ENCODE measurements around the gene JMJD1C. TPM values are rescaled to one million over a fixed set of nuclear protein-coding genes. Genes with fewer than 3 reads are reported as not detected.
"Not testable (repeated sequence)": the region's sequence is repeated elsewhere in the genome, so short reads cannot be mapped to it uniquely, and the experiment has no call there.

The JMJD1C gene
- polyA plus RNA-seq, 2 donors = 22.0 to 49.1 TPM

GRCh38 chr10:63355682-63356081 lies 110.1 kb downstream of the JMJD1C start:
- Histone ChIP-seq H3K9me3 (ENCODE audit: control insufficient read depth in 2 of 2, insufficient read depth in 1 of 2, low read depth in 1 of 2, low read length in 1 of 2) (no peaks in the 10 kb centered on the region), H3K36me3 (ENCODE audit: control insufficient read depth in 2 of 2, insufficient read depth in 2 of 2, low read length in 1 of 2) (no peaks in the 10 kb centered on the region), H3K27me3 (ENCODE audit: control insufficient read depth in 1 of 2, insufficient read depth in 2 of 2, low read length in 2 of 2) (no peaks in the 10 kb centered on the region), H3K27ac (ENCODE audit: low read depth in 2 of 2, low read length in 1 of 2) (no peak overlapping the region), H3K4me3 (ENCODE audit: low read depth in 1 of 2, low read length in 2 of 2) (no peak overlapping the region), H3K4me1 (ENCODE audit: control insufficient read depth in 2 of 2, insufficient read depth in 2 of 2, low read length in 1 of 2) (no peaks in the 10 kb centered on the region)
- 76 to 78% methylated on average over 2 of the region's 2 CpGs for whole genome bisulfite sequencing, 2 donors

GRCh38 chr10:63352976-63353375 lies 112.8 kb downstream of the JMJD1C start:
- Histone ChIP-seq H3K27ac (ENCODE audit: low read depth in 2 of 2, low read length in 1 of 2) (no peak overlapping the region), H3K27me3 (ENCODE audit: control insufficient read depth in 1 of 2, insufficient read depth in 2 of 2, low read length in 2 of 2) (no peaks in the 10 kb centered on the region), H3K4me1 (ENCODE audit: control insufficient read depth in 2 of 2, insufficient read depth in 2 of 2, low read length in 1 of 2) (no peaks in the 10 kb centered on the region), H3K36me3 (ENCODE audit: control insufficient read depth in 2 of 2, insufficient read depth in 2 of 2, low read length in 1 of 2) (no peaks in the 10 kb centered on the region), H3K4me3 (ENCODE audit: low read depth in 1 of 2, low read length in 2 of 2) (no peak overlapping the region), H3K9me3 (ENCODE audit: control insufficient read depth in 2 of 2, insufficient read depth in 1 of 2, low read depth in 1 of 2, low read length in 1 of 2) (no peaks in the 10 kb centered on the region)
- WGBS, 2 donors = 98 to 99% methylated on average over 3 of the region's 3 CpGs

GRCh38 chr10:63348245-63348850 lies 117.4 kb downstream of the JMJD1C start:
- 93 to 95% methylated on average over 3 of the region's 3 CpGs for WGBS, 2 donors
- Histone ChIP-seq H3K4me1 (ENCODE audit: control insufficient read depth in 2 of 2, insufficient read depth in 2 of 2, low read length in 1 of 2) (no peaks in the 10 kb centered on the region), H3K9me3 (ENCODE audit: control insufficient read depth in 2 of 2, insufficient read depth in 1 of 2, low read depth in 1 of 2, low read length in 1 of 2) (no peaks in the 10 kb centered on the region), H3K36me3 (ENCODE audit: control insufficient read depth in 2 of 2, insufficient read depth in 2 of 2, low read length in 1 of 2) (no peaks in the 10 kb centered on the region), H3K4me3 (ENCODE audit: low read depth in 1 of 2, low read length in 2 of 2) (no peak overlapping the region), H3K27me3 (ENCODE audit: control insufficient read depth in 1 of 2, insufficient read depth in 2 of 2, low read length in 2 of 2) (no peaks in the 10 kb centered on the region), H3K27ac (ENCODE audit: low read depth in 2 of 2, low read length in 1 of 2) (no peak overlapping the region)

- Histone ChIP-seq H3K4me1 (ENCODE audit: control insufficient read depth in 2 of 2, insufficient read depth in 2 of 2, low read length in 1 of 2) (no peaks in the 10 kb centered on the region), H3K4me3 (ENCODE audit: low read depth in 1 of 2, low read length in 2 of 2) (no peak overlapping the region), H3K36me3 (ENCODE audit: control insufficient read depth in 2 of 2, insufficient read depth in 2 of 2, low read length in 1 of 2) (no peaks in the 10 kb centered on the region), H3K9me3 (ENCODE audit: control insufficient read depth in 2 of 2, insufficient read depth in 1 of 2, low read depth in 1 of 2, low read length in 1 of 2) (no peaks in the 10 kb centered on the region), H3K27ac (ENCODE audit: low read depth in 2 of 2, low read length in 1 of 2) (no peak overlapping the region), H3K27me3 (ENCODE audit: control insufficient read depth in 1 of 2, insufficient read depth in 2 of 2, low read length in 2 of 2) (no peaks in the 10 kb centered on the region)
Measured at GRCh38 chr10:63346015-63346441, 119.7 kb downstream of the JMJD1C start.

GRCh38 chr10:63344269-63344668 lies 121.5 kb downstream of the JMJD1C start:
- Histone ChIP-seq H3K4me1 (ENCODE audit: control insufficient read depth in 2 of 2, insufficient read depth in 2 of 2, low read length in 1 of 2) (no peaks in the 10 kb centered on the region), H3K36me3 (ENCODE audit: control insufficient read depth in 2 of 2, insufficient read depth in 2 of 2, low read length in 1 of 2) (no peaks in the 10 kb centered on the region), H3K4me3 (ENCODE audit: low read depth in 1 of 2, low read length in 2 of 2) (no peak overlapping the region), H3K9me3 (ENCODE audit: control insufficient read depth in 2 of 2, insufficient read depth in 1 of 2, low read depth in 1 of 2, low read length in 1 of 2) (no peaks in the 10 kb centered on the region), H3K27me3 (ENCODE audit: control insufficient read depth in 1 of 2, insufficient read depth in 2 of 2, low read length in 2 of 2) (no peaks in the 10 kb centered on the region), H3K27ac (ENCODE audit: low read depth in 2 of 2, low read length in 1 of 2) (no peak overlapping the region)
- 90 to 97% methylated on average over 1 of the region's 1 CpG for WGBS, 2 donors

- Histone ChIP-seq H3K27me3 (ENCODE audit: control insufficient read depth in 1 of 2, insufficient read depth in 2 of 2, low read length in 2 of 2) (no peaks in the 10 kb centered on the region), H3K4me1 (ENCODE audit: control insufficient read depth in 2 of 2, insufficient read depth in 2 of 2, low read length in 1 of 2) (no peaks in the 10 kb centered on the region), H3K9me3 (ENCODE audit: control insufficient read depth in 2 of 2, insufficient read depth in 1 of 2, low read depth in 1 of 2, low read length in 1 of 2) (no peaks in the 10 kb centered on the region), H3K4me3 (ENCODE audit: low read depth in 1 of 2, low read length in 2 of 2) (no peak overlapping the region), H3K36me3 (ENCODE audit: control insufficient read depth in 2 of 2, insufficient read depth in 2 of 2, low read length in 1 of 2) (no peaks in the 10 kb centered on the region), H3K27ac (ENCODE audit: low read depth in 2 of 2, low read length in 1 of 2) (no peak overlapping the region)
- 93% methylated on average over 4 of the region's 4 CpGs for WGBS, 2 donors
Measured at GRCh38 chr10:63343476-63343875, 122.3 kb downstream of the JMJD1C start.

- WGBS, 2 donors = 97% methylated on average over 7 of the region's 7 CpGs
- H3K27ac ChIP-seq (ENCODE audit: low read depth in 2 of 2, low read length in 1 of 2); H3K9me3 ChIP-seq (ENCODE audit: control insufficient read depth in 2 of 2, insufficient read depth in 1 of 2, low read depth in 1 of 2, low read length in 1 of 2); H3K27me3 ChIP-seq (ENCODE audit: control insufficient read depth in 1 of 2, insufficient read depth in 2 of 2, low read length in 2 of 2); H3K4me1 ChIP-seq (ENCODE audit: control insufficient read depth in 2 of 2, insufficient read depth in 2 of 2, low read length in 1 of 2); H3K4me3 ChIP-seq (ENCODE audit: low read depth in 1 of 2, low read length in 2 of 2); H3K36me3 ChIP-seq (ENCODE audit: control insufficient read depth in 2 of 2, insufficient read depth in 2 of 2, low read length in 1 of 2): not testable (repeated sequence)
Measured at GRCh38 chr10:63339640-63340039, 126.1 kb downstream of the JMJD1C start.

- no peaks in the 10 kb centered on the region for H3K36me3 ChIP-seq (ENCODE audit: control insufficient read depth in 2 of 2, insufficient read depth in 2 of 2, low read length in 1 of 2)
- H3K27me3 ChIP-seq (ENCODE audit: control insufficient read depth in 1 of 2, insufficient read depth in 2 of 2, low read length in 2 of 2) = no peaks in the 10 kb centered on the region
- H3K9me3 ChIP-seq (ENCODE audit: control insufficient read depth in 2 of 2, insufficient read depth in 1 of 2, low read depth in 1 of 2, low read length in 1 of 2) = no peaks in the 10 kb centered on the region
- WGBS, 2 donors = 95% methylated on average over 4 of the region's 4 CpGs
- no peak overlapping the region for H3K27ac ChIP-seq (ENCODE audit: low read depth in 2 of 2, low read length in 1 of 2)
- H3K4me3 ChIP-seq (ENCODE audit: low read depth in 1 of 2, low read length in 2 of 2) = no peak overlapping the region
- H3K4me1 ChIP-seq (ENCODE audit: control insufficient read depth in 2 of 2, insufficient read depth in 2 of 2, low read length in 1 of 2) = no peaks in the 10 kb centered on the region
Measured at GRCh38 chr10:63337455-63338251, 128.1 kb downstream of the JMJD1C start.

GRCh38 chr10:63331586-63331985 lies 134.2 kb downstream of the JMJD1C start:
- Histone ChIP-seq H3K36me3 (ENCODE audit: control insufficient read depth in 2 of 2, insufficient read depth in 2 of 2, low read length in 1 of 2) (no peaks in the 10 kb centered on the region), H3K4me1 (ENCODE audit: control insufficient read depth in 2 of 2, insufficient read depth in 2 of 2, low read length in 1 of 2) (no peaks in the 10 kb centered on the region), H3K4me3 (ENCODE audit: low read depth in 1 of 2, low read length in 2 of 2) (no peak overlapping the region), H3K9me3 (ENCODE audit: control insufficient read depth in 2 of 2, insufficient read depth in 1 of 2, low read depth in 1 of 2, low read length in 1 of 2) (no peaks in the 10 kb centered on the region), H3K27ac (ENCODE audit: low read depth in 2 of 2, low read length in 1 of 2) (no peak overlapping the region), H3K27me3 (ENCODE audit: control insufficient read depth in 1 of 2, insufficient read depth in 2 of 2, low read length in 2 of 2) (no peaks in the 10 kb centered on the region)
- 96 to 97% methylated on average over 5 of the region's 5 CpGs for WGBS, 2 donors

- Histone ChIP-seq H3K4me1 (ENCODE audit: control insufficient read depth in 2 of 2, insufficient read depth in 2 of 2, low read length in 1 of 2) (no peaks in the 10 kb centered on the region), H3K4me3 (ENCODE audit: low read depth in 1 of 2, low read length in 2 of 2) (no peak overlapping the region)
- WGBS, 2 donors = 68 to 70% methylated on average over 2 of the region's 2 CpGs
Measured at GRCh38 chr10:63324495-63324854, 141.3 kb downstream of the JMJD1C start.

More at GRCh38 chr10:63324495-63324854, 141.3 kb downstream of the JMJD1C start:
- no peaks in the 10 kb centered on the region for H3K36me3 ChIP-seq (ENCODE audit: control insufficient read depth in 2 of 2, insufficient read depth in 2 of 2, low read length in 1 of 2)
- no peaks in the 10 kb centered on the region for H3K27me3 ChIP-seq (ENCODE audit: control insufficient read depth in 1 of 2, insufficient read depth in 2 of 2, low read length in 2 of 2)
- H3K27ac ChIP-seq (ENCODE audit: low read depth in 2 of 2, low read length in 1 of 2) = no peak overlapping the region
- no peaks in the 10 kb centered on the region for H3K9me3 ChIP-seq (ENCODE audit: control insufficient read depth in 2 of 2, insufficient read depth in 1 of 2, low read depth in 1 of 2, low read length in 1 of 2)

Data from esophagus (tissue), 2 donors.